ENCODE results near the gene CEP97.

Gene CEP97

DNA sequence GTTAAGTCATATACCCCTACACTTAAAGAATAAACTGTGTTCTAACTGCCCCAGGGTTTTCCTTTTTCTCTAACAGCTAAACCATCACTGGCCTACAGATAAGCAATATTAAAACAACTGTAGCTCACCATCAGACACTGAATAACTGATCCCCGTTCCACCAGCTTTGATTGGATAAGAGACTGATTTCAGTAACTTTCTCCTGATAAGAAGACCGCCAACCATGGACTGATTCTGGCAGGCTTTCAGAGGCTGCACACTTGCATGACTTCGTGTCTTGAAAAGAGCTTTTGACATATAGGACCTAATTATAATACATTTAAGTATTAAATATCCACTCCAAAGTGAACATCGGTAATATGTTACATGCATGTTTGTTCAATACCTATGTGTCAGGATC is 15.3 kb upstream of the CEP97 start:
- in situ Hi-C loops (cut with MboI; ENCODE audit: low sequenced_read_pairs, unreplicated experiment): loop anchor here (10.0 kb wide), 2 partner anchors 86 to 516 kb away; no protein-coding TSS in a partner anchor
- TF ChIP-seq, protein P1, sequence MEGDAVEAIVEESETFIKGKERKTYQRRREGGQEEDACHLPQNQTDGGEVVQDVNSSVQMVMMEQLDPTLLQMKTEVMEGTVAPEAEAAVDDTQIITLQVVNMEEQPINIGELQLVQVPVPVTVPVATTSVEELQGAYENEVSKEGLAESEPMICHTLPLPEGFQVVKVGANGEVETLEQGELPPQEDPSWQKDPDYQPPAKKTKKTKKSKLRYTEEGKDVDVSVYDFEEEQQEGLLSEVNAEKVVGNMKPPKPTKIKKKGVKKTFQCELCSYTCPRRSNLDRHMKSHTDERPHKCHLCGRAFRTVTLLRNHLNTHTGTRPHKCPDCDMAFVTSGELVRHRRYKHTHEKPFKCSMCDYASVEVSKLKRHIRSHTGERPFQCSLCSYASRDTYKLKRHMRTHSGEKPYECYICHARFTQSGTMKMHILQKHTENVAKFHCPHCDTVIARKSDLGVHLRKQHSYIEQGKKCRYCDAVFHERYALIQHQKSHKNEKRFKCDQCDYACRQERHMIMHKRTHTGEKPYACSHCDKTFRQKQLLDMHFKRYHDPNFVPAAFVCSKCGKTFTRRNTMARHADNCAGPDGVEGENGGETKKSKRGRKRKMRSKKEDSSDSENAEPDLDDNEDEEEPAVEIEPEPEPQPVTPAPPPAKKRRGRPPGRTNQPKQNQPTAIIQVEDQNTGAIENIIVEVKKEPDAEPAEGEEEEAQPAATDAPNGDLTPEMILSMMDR (IDR thresholded peaks at IDR 0.05; ENCODE audit: borderline replicate concordance, control extremely low read depth, extremely low read depth, insufficient read depth, missing control alignments): no peak
- no peak for DNase-seq (ENCODE audit: low spot score)

DNA sequence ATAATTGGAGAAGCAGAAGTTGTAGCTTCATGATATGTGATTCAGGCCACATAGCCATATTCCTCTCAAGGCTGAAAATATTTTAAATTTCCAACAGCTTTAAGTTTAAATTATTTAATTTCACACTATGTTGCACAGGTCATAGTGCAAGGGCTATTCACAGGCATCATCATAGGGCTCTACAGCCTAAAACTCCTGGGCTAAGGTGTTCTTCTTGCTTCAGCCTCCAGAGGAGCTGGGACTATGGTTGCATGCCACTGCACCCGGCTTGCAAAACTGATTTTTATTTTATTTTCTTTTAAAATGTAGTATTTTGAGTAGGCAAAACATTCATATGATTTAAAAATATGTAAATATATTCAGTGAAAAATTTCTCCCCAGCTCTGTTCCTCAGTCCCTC is 6.0 kb upstream of the CEP97 start:
- DNase-seq (ENCODE audit: low spot score): no peak
- TF ChIP-seq, protein P1 (IDR thresholded peaks at IDR 0.05; ENCODE audit: borderline replicate concordance, control extremely low read depth, extremely low read depth, insufficient read depth, missing control alignments): no peak
- in situ Hi-C loops (cut with MboI; ENCODE audit: low sequenced_read_pairs, unreplicated experiment): no loop called here

DNA sequence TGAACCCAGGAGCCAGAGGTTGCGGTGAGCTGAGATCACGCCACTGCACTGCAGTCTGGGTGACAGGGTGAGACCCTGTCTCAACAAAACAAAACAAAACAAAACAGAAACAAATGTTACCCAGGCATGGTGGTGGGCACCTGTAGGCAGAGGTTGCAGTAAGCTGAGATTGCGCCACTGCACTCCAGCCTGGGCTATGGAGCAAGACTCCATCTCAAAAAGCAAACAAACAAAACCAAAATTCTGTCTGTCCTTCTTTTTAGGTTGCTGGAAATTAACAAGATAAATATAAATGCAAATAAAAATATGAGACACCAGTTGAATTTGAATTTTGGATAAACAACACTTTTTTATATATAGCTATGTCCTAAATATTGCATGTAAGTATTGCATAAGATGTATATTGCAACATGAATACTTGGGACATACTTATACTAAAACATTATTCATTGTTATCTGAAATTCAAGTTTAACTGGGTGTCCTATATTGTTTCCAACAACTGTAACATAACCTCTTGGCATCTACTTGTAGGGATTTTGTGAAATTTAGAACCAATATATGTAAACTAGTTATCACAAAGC is 4.7 kb upstream of the CEP97 start:
- DNase-seq (ENCODE audit: low spot score): no peak
- TF ChIP-seq, protein P1 (IDR thresholded peaks at IDR 0.05; ENCODE audit: borderline replicate concordance, control extremely low read depth, extremely low read depth, insufficient read depth, missing control alignments): no peak
- in situ Hi-C loops (cut with MboI; ENCODE audit: low sequenced_read_pairs, unreplicated experiment): no loop called here

DNA sequence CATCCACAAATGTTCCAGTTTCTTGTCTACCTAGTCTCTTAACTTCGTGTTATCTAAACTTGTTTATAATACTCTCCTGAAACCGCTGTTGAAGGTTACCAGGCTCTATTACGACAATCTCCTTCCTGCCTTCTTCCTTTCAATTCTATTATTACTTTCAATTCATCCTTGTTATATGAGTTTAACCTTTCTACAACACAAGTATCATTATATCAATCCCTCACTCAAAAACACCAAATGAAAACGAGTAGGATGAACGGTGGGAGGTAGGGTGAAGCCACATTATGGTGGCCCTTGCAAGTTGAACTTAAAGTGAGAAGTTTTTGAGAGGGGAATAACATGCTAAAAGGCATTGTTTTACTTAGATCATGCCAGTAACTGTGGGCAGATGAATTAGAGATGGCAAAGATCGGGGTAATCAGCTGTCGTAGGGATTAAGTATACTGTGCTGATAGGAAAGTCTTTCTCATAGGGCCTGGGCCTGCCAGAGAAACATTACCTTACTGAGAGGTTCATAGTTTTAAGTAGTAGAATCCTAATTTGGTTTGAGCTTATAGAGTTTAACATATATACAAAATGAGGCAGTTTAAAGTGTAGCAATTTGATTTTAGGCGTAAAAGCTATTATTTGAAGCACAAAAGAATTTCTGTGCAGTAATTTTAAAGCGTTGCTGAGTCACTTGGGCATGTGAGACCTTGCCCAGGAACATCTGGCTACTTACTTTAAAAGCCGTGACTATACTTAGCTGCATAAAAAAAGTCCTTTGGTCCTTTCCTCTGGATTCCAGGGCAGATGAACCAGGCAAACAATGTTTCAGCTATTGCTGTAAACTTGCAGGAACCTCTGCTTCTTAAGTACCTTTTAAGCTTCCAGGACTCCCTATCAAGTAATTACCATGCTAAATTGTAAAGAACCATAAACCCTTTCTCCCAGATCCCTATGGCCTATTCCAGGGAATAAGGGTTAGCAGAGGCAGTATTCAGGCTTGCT is 3.3 kb upstream of the CEP97 start:
- in situ Hi-C loops (cut with MboI; ENCODE audit: low sequenced_read_pairs, unreplicated experiment): no loop called here
- TF ChIP-seq, protein P1 (IDR thresholded peaks at IDR 0.05; ENCODE audit: borderline replicate concordance, control extremely low read depth, extremely low read depth, insufficient read depth, missing control alignments): no peak
- DNase-seq (ENCODE audit: low spot score): no peak

DNA sequence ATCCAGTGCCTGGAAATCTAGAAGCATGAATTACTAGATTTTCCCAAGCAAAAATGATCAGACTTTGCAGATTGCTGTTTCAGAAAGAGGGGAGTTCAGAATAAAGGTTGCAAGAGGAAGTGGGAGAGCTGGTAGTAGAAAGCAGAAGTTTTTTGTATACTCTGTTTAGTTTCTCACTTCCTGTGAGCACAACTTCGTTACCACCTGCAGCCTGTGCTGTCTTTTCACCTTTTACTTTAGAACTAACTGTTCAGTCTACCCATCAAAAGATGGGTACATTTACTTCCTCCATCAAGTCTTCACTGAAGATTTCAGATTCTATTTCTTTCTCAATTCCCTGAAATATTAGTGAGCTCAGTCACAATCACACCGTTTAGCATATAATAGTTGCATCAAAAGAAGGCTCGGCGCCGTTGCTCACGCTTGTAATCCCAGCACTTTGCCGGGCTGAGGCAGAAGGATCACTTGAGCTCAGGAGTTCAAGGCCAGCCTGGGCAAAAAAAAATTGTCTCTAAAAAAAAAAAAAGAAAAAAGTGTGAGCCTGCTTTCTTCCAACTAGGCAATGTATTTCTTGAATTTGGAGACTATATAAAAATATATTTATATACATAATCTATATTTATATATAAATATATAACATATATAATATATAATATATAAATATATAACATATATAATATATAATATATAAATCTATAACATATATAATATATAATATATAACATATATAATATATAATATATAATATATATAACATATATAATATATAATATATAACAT is 1.8 kb upstream of the CEP97 start:
- in situ Hi-C loops (cut with MboI; ENCODE audit: low sequenced_read_pairs, unreplicated experiment): no loop called here
- peak; percentile 74 for DNase-seq (ENCODE audit: low spot score)
- TF ChIP-seq, protein P1 (IDR thresholded peaks at IDR 0.05; ENCODE audit: borderline replicate concordance, control extremely low read depth, extremely low read depth, insufficient read depth, missing control alignments): no peak

DNA sequence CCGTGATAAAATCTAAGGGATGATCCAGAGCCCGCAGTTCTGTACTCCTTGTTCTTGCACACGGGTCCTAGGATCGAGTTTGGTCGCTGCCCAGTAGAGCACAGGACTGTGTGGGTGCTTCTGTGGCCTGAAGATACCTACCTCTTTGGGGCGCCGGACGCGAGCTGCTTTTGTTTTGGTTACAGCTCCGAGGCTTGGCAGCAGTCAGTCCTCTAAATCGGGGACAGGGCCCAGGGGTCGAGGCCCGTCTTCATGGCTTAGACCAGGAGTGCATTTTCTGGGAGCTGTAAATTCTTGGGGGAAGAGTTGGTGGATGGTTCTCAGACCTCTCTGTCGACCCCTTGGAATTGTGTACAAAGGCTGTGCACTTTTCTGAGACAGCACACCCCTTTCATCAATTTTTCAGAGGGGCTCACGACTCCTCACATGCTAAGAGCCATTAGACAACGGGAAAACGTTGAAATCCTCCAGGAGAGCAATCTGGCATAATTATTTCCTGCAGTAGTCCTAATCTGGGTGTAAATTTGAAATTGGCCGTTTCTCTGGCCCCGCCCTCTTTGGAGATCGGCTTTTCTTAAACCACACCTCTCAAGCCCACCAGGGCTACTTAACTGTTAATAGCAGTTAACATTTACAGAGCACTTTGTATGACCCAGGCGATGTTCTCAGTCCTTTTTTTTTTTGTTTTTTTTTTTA is 928 bp downstream of the CEP97 start:
- TF ChIP-seq, protein P1 (IDR thresholded peaks at IDR 0.05; ENCODE audit: borderline replicate concordance, control extremely low read depth, extremely low read depth, insufficient read depth, missing control alignments): no peak
- no peak for DNase-seq (ENCODE audit: low spot score)
- in situ Hi-C loops (cut with MboI; ENCODE audit: low sequenced_read_pairs, unreplicated experiment): no loop called here

All from GM13976 (cell line).